ENCODE results near the gene NEURL1. TPM values are rescaled to one million over a fixed set of nuclear protein-coding genes. Genes with fewer than 3 reads are reported as not detected.

Gene NEURL1
- total RNA-seq, 1 experiment from 2014 or later = 0.84 TPM

GRCh38 chr10:103599907-103600306 is 106.4 kb downstream of the NEURL1 start:
- TF ChIP-seq, protein P1, sequence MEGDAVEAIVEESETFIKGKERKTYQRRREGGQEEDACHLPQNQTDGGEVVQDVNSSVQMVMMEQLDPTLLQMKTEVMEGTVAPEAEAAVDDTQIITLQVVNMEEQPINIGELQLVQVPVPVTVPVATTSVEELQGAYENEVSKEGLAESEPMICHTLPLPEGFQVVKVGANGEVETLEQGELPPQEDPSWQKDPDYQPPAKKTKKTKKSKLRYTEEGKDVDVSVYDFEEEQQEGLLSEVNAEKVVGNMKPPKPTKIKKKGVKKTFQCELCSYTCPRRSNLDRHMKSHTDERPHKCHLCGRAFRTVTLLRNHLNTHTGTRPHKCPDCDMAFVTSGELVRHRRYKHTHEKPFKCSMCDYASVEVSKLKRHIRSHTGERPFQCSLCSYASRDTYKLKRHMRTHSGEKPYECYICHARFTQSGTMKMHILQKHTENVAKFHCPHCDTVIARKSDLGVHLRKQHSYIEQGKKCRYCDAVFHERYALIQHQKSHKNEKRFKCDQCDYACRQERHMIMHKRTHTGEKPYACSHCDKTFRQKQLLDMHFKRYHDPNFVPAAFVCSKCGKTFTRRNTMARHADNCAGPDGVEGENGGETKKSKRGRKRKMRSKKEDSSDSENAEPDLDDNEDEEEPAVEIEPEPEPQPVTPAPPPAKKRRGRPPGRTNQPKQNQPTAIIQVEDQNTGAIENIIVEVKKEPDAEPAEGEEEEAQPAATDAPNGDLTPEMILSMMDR (IDR thresholded peaks at IDR 0.05; ENCODE audit: insufficient read depth in 1 of 2, low read depth in 1 of 2, low read length in 1 of 2, severe bottlenecking in 1 of 2, unreplicated experiment in 1 of 2) = no peak
- intact Hi-C loops (cut with micrococcal nuclease; ENCODE audit: unreplicated experiment) = loop anchor here (1.0 to 10.0 kb wide), 3 partner anchors 107 to 284 kb away; partner anchors contain the start of gene SH3PXD2A
- H3K27me3 ChIP-seq (replicated peaks; ENCODE audit: control insufficient read depth, insufficient read depth, low read length) = no peaks in the 10 kb centered on the region
- H3K9me3 Mint-ChIP-seq (ENCODE audit: unreplicated experiment) = no peaks in the 10 kb centered on the region
- H3K9me3 ChIP-seq = no peaks in the 10 kb centered on the region
- no peaks in the 10 kb centered on the region for H3K36me3 Mint-ChIP-seq (ENCODE audit: insufficient read depth, unreplicated experiment)
- no TSS peak for BruUV-seq (replicated peaks)
- H3K4me1 Mint-ChIP-seq (ENCODE audit: low read depth, unreplicated experiment) = peaks cover 7% of the 10 kb centered on the region
- H3K27me3 Mint-ChIP-seq (ENCODE audit: insufficient read depth, unreplicated experiment) = no peaks in the 10 kb centered on the region
- no peak overlapping the region for H3K4me3 ChIP-seq (ENCODE audit: low read depth, low read length)
- H3K36me3 ChIP-seq (ENCODE audit: control insufficient read depth, insufficient read depth, low read length) = no peaks in the 10 kb centered on the region
- no peak for DNase-seq
- ChIA-PET POLR2A (no interaction called here), CTCF (interaction anchor here (0.9 to 1.8 kb wide), 2 partner anchors 86 to 89 kb away, joined by 3 to 33 read pairs; no protein-coding TSS in a partner anchor)
- H3K27ac Mint-ChIP-seq (ENCODE audit: unreplicated experiment) = no peak overlapping the region
- H3K4me1 ChIP-seq = no peaks in the 10 kb centered on the region
- H3K4me3 Mint-ChIP-seq (ENCODE audit: unreplicated experiment) = no peak overlapping the region

DNA sequence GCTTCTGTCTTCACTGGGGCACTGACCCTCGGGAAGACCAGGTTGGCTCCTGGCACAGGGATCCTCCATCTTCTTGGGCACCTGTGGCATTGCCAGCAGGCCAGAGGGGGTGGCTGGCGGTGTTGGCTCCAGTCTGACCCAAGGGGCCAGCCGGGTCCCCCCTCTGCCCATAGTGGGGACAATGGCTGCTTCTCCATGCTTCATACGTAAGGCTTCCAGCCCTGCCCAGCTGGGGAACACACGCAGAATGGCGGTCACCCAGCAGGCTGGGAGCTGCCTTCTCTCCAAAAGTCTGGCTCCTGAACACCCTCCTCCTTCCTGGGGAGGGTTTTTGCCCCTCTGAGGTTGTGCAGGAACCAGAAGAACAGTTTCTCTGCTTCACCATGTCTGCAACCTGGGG is 106.8 kb downstream of the NEURL1 start:
- Mint-ChIP-seq H3K36me3 (ENCODE audit: insufficient read depth, unreplicated experiment) (no peaks in the 10 kb centered on the region), H3K27ac (ENCODE audit: unreplicated experiment) (no peak overlapping the region), H3K4me1 (ENCODE audit: low read depth, unreplicated experiment) (peaks cover 7% of the 10 kb centered on the region), H3K9me3 (ENCODE audit: unreplicated experiment) (no peaks in the 10 kb centered on the region), H3K27me3 (ENCODE audit: insufficient read depth, unreplicated experiment) (no peaks in the 10 kb centered on the region), H3K4me3 (ENCODE audit: unreplicated experiment) (no peak overlapping the region)
- intact Hi-C loops (cut with micrococcal nuclease; ENCODE audit: unreplicated experiment) = no loop called here
- H3K36me3 ChIP-seq (ENCODE audit: control insufficient read depth, insufficient read depth, low read length) = no peaks in the 10 kb centered on the region
- TF ChIP-seq, protein P1 (IDR thresholded peaks at IDR 0.05; ENCODE audit: insufficient read depth in 1 of 2, low read depth in 1 of 2, low read length in 1 of 2, severe bottlenecking in 1 of 2, unreplicated experiment in 1 of 2) = no peak
- no peaks in the 10 kb centered on the region for H3K4me1 ChIP-seq
- ChIA-PET POLR2A (no interaction called here), CTCF (interaction anchor here (0.7 kb wide), 1 partner anchor 86 kb away, joined by 4 read pairs; no protein-coding TSS in a partner anchor)
- no peaks in the 10 kb centered on the region for H3K9me3 ChIP-seq
- no peak overlapping the region for H3K4me3 ChIP-seq (ENCODE audit: low read depth, low read length)
- no TSS peak for BruUV-seq (replicated peaks)
- no peaks in the 10 kb centered on the region for H3K27me3 ChIP-seq (replicated peaks; ENCODE audit: control insufficient read depth, insufficient read depth, low read length)
- no peak for DNase-seq

GRCh38 chr10:103600956-103601569 is 107.6 kb downstream of the NEURL1 start:
- Mint-ChIP-seq H3K4me1 (ENCODE audit: low read depth, unreplicated experiment) (peaks cover 7% of the 10 kb centered on the region), H3K27ac (ENCODE audit: unreplicated experiment) (no peak overlapping the region), H3K9me3 (ENCODE audit: unreplicated experiment) (no peaks in the 10 kb centered on the region), H3K36me3 (ENCODE audit: insufficient read depth, unreplicated experiment) (peaks cover 4% of the 10 kb centered on the region), H3K27me3 (ENCODE audit: insufficient read depth, unreplicated experiment) (no peaks in the 10 kb centered on the region), H3K4me3 (ENCODE audit: unreplicated experiment) (no peak overlapping the region)
- Histone ChIP-seq H3K36me3 (ENCODE audit: control insufficient read depth, insufficient read depth, low read length) (no peaks in the 10 kb centered on the region; the same call in 1 of the 2 replicates), H3K9me3 (no peaks in the 10 kb centered on the region), H3K4me1 (no peaks in the 10 kb centered on the region), H3K4me3 (ENCODE audit: low read depth, low read length) (no peak overlapping the region), H3K27me3 (replicated peaks; ENCODE audit: control insufficient read depth, insufficient read depth, low read length) (no peaks in the 10 kb centered on the region)
- no TSS peak for BruUV-seq (replicated peaks)
- ChIA-PET POLR2A (no interaction called here), CTCF (interaction anchor here (0.7 kb wide), 1 partner anchor 85 kb away, joined by 4 read pairs; no protein-coding TSS in a partner anchor)
- TF ChIP-seq, protein P1 (IDR thresholded peaks at IDR 0.05; ENCODE audit: insufficient read depth in 1 of 2, low read depth in 1 of 2, low read length in 1 of 2, severe bottlenecking in 1 of 2, unreplicated experiment in 1 of 2) = no peak
- intact Hi-C loops (cut with micrococcal nuclease; ENCODE audit: unreplicated experiment) = no loop called here
- no peak for DNase-seq

All from Caco-2 (cell line).